Hepatocyte (in vitro differentiated cells): ENCODE data around the gene PPDPF.

Experiments
- EZH2 ChIP-seq: fragments of 200-600 bp; sonication (generic); IDR thresholded peaks from 2 replicates; pipeline ENCODE4 v1.6.1; 2016; ENCODE audit warnings: antibody characterized with exemption, mild to moderate bottlenecking, borderline replicate concordance
- EZH2phosphoT487 ChIP-seq: fragments of 200-600 bp; sonication (generic); IDR thresholded peaks from one replicate; pipeline ENCODE4 v1.6.1; 2018; ENCODE audit warnings: antibody characterized with exemption, mild to moderate bottlenecking, low read depth, moderate library complexity; ENCODE audit not compliant: unreplicated experiment, severe bottlenecking
- TF ChIP-seq, protein P1 (sequence below): fragments of 200-600 bp; sonication (generic); IDR thresholded peaks from 2 replicates; pipeline ENCODE4 v1.5.1; 2016; ENCODE audit warnings: antibody characterized with exemption, mild to moderate bottlenecking; ENCODE audit not compliant: poor library complexity

DNA sequence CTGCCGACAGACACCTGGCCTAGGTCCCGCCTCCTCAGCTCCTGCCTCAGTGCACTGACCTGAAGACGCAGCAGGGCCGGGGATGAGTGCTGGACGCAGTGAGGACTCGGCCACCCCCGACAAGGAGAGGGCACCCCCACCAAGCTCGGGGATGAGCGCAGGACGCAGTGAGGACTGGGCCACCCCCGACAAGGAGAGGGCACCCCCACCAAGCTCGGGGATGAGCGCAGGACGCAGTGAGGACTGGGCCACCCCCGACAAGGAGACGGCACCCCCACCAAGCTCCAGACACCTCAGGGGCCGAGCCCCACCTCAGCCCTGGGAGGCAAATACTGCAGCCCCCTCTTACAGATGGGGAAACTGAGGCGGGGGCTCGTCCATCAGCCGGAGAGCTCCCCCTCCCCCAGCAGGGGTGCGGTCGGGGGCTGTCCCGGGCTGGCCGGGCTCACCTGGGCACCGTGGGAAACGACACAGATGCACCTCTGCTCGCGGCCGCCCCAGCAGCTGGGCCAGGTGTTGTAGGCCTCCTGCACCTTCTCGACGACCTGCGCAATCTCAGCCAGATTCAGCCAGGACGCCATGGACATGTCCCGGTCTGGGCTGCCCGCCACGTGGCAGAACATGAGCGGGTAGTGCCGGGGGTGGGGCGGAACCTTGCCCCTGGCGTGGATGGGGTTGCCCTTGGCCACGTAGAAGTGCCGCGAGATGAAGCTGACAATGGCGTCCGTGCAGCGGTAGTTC lies 46.0 kb downstream of the PPDPF start:
- TF ChIP-seq, protein P1, sequence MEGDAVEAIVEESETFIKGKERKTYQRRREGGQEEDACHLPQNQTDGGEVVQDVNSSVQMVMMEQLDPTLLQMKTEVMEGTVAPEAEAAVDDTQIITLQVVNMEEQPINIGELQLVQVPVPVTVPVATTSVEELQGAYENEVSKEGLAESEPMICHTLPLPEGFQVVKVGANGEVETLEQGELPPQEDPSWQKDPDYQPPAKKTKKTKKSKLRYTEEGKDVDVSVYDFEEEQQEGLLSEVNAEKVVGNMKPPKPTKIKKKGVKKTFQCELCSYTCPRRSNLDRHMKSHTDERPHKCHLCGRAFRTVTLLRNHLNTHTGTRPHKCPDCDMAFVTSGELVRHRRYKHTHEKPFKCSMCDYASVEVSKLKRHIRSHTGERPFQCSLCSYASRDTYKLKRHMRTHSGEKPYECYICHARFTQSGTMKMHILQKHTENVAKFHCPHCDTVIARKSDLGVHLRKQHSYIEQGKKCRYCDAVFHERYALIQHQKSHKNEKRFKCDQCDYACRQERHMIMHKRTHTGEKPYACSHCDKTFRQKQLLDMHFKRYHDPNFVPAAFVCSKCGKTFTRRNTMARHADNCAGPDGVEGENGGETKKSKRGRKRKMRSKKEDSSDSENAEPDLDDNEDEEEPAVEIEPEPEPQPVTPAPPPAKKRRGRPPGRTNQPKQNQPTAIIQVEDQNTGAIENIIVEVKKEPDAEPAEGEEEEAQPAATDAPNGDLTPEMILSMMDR: no peak
- TF ChIP-seq EZH2 (no peak), EZH2phosphoT487 (no peak)
